Parathyroid adenoma (tissue), 2 donors: ENCODE measurements around the gene ST7.

Experiments
- H2AFZ ChIP-seq: fragments of 300-600 bp; sonication (generic); one replicate; pipeline ENCODE4 v1.7.0; 2017; ENCODE audit warnings: antibody characterized with exemption, mild to moderate bottlenecking
- H3K27ac ChIP-seq: fragments of 300-600 bp; sonication (generic); one replicate; pipeline ENCODE4 v1.7.0; 2017
- H3K27me3 ChIP-seq: fragments of 300-600 bp; sonication (generic); one replicate; pipeline ENCODE4 v1.7.0; 2017; ENCODE audit warnings: low read length; ENCODE audit not compliant: control insufficient read depth, insufficient read depth
- H3K36me3 ChIP-seq: fragments of 300-600 bp; sonication (generic); one replicate; pipeline ENCODE4 v1.7.0; 2017; ENCODE audit warnings: low read length; ENCODE audit not compliant: control insufficient read depth, insufficient read depth
- H3K4me1 ChIP-seq: fragments of 300-600 bp; sonication (generic); one replicate; pipeline ENCODE4 v1.7.0; 2017; ENCODE audit warnings: control low read depth
- H3K4me2 ChIP-seq: fragments of 300-600 bp; sonication (generic); one replicate; pipeline ENCODE4 v1.7.0; 2017; ENCODE audit warnings: low read length
- H3K4me3 ChIP-seq: fragments of 300-600 bp; sonication (generic); one replicate; pipeline ENCODE4 v1.7.0; 2017; ENCODE audit warnings: low read depth, low read length
- H3K79me2 ChIP-seq: fragments of 300-600 bp; sonication (generic); one replicate; pipeline ENCODE4 v1.7.0; 2017; ENCODE audit warnings: control low read depth
- H3K9ac ChIP-seq: fragments of 300-600 bp; sonication (generic); one replicate; pipeline ENCODE4 v1.7.0; 2017; ENCODE audit warnings: mild to moderate bottlenecking
- H3K9me3 ChIP-seq: fragments of 300-600 bp; sonication (generic); one replicate; pipeline ENCODE4 v1.7.0; 2017; ENCODE audit warnings: low read length; ENCODE audit not compliant: control insufficient read depth
- CTCF ChIP-seq: fragments of 300-600 bp; sonication (generic); IDR thresholded peaks from one replicate; pipeline ENCODE4 v1.7.0; 2017; ENCODE audit warnings: antibody characterized with exemption, mild to moderate bottlenecking
- donor health status: primary hyperparathyroidism.

ST7 gene

GRCh38 chr7:117139397-117139984, 186.2 kb downstream of the ST7 start:
- H3K9me3 ChIP-seq = no peaks in the 10 kb centered on the region
- no peak overlapping the region for H3K4me3 ChIP-seq
- no peaks in the 10 kb centered on the region for H3K27me3 ChIP-seq
- H3K4me2 ChIP-seq = no peak overlapping the region
- no peak overlapping the region for H3K9ac ChIP-seq
- H3K27ac ChIP-seq = no peak overlapping the region
- no peaks in the 10 kb centered on the region for H3K36me3 ChIP-seq
- no peak overlapping the region for H2AFZ ChIP-seq
- no peaks in the 10 kb centered on the region for H3K79me2 ChIP-seq
- no peaks in the 10 kb centered on the region for H3K4me1 ChIP-seq
- TF ChIP-seq CTCF = no peak

- Histone ChIP-seq H3K36me3 (no peaks in the 10 kb centered on the region), H3K4me2 (no peak overlapping the region), H3K9me3 (no peaks in the 10 kb centered on the region), H3K4me3 (no peak overlapping the region), H3K27me3 (no peaks in the 10 kb centered on the region), H3K9ac (no peak overlapping the region), H2AFZ (no peak overlapping the region), H3K79me2 (no peaks in the 10 kb centered on the region), H3K4me1 (no peaks in the 10 kb centered on the region), H3K27ac (no peak overlapping the region)
- TF ChIP-seq CTCF = no peak
Observed at GRCh38 chr7:117140921-117141320, 187.6 kb downstream of the ST7 start.

GRCh38 chr7:117143066-117143465, 189.8 kb downstream of the ST7 start:
- Histone ChIP-seq H3K4me3 (no peak overlapping the region), H3K4me1 (no peaks in the 10 kb centered on the region), H3K36me3 (no peaks in the 10 kb centered on the region), H2AFZ (no peak overlapping the region), H3K27me3 (no peaks in the 10 kb centered on the region), H3K9me3 (no peaks in the 10 kb centered on the region), H3K27ac (no peak overlapping the region), H3K79me2 (no peaks in the 10 kb centered on the region), H3K9ac (no peak overlapping the region), H3K4me2 (no peak overlapping the region)
- TF ChIP-seq CTCF = no peak

GRCh38 chr7:117143580-117143979, 190.3 kb downstream of the ST7 start:
- TF ChIP-seq CTCF = no peak
- Histone ChIP-seq H3K4me2 (no peak overlapping the region), H3K79me2 (no peaks in the 10 kb centered on the region), H3K27me3 (no peaks in the 10 kb centered on the region), H3K9ac (no peak overlapping the region), H2AFZ (no peak overlapping the region), H3K4me1 (no peaks in the 10 kb centered on the region), H3K27ac (no peak overlapping the region), H3K36me3 (no peaks in the 10 kb centered on the region), H3K9me3 (no peaks in the 10 kb centered on the region), H3K4me3 (no peak overlapping the region)

GRCh38 chr7:117145333-117145732, 192.0 kb downstream of the ST7 start:
- Histone ChIP-seq H3K27ac (no peak overlapping the region), H3K4me1 (no peaks in the 10 kb centered on the region), H3K27me3 (no peaks in the 10 kb centered on the region), H3K9me3 (no peaks in the 10 kb centered on the region), H3K4me3 (no peak overlapping the region), H3K36me3 (no peaks in the 10 kb centered on the region), H3K9ac (no peak overlapping the region), H3K79me2 (no peaks in the 10 kb centered on the region), H2AFZ (no peak overlapping the region), H3K4me2 (no peak overlapping the region)
- TF ChIP-seq CTCF = no peak
